ENCODE data around the gene ZNF493.

Gene ZNF493

DNA sequence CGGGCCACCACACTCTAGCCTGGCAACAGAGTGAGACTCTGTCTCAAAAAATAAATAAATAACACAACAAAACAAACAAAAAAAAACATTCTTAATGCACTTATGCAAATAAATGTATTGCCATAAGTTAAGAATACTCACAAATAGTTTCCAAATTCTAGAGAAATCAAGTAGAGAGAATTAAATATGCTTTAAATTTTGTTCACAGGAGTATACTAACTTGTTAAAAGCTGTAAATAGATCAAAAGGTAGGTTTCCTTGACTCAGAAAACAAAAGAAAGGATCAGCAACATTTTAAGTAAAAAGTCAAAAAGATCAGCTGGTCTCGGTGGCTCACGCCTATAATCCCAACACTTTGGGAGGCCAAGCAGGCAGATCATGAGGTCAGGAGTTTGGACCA lies 58.0 kb downstream of the ZNF493 start:
- no peak for DNase-seq (ENCODE audit: low spot score)
- in situ Hi-C loops (cut with MboI; ENCODE audit: low sequenced_read_pairs, unreplicated experiment), result no loop called here
- TF ChIP-seq, protein P1, sequence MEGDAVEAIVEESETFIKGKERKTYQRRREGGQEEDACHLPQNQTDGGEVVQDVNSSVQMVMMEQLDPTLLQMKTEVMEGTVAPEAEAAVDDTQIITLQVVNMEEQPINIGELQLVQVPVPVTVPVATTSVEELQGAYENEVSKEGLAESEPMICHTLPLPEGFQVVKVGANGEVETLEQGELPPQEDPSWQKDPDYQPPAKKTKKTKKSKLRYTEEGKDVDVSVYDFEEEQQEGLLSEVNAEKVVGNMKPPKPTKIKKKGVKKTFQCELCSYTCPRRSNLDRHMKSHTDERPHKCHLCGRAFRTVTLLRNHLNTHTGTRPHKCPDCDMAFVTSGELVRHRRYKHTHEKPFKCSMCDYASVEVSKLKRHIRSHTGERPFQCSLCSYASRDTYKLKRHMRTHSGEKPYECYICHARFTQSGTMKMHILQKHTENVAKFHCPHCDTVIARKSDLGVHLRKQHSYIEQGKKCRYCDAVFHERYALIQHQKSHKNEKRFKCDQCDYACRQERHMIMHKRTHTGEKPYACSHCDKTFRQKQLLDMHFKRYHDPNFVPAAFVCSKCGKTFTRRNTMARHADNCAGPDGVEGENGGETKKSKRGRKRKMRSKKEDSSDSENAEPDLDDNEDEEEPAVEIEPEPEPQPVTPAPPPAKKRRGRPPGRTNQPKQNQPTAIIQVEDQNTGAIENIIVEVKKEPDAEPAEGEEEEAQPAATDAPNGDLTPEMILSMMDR (IDR thresholded peaks at IDR 0.05; ENCODE audit: borderline replicate concordance, control extremely low read depth, extremely low read depth, insufficient read depth, missing control alignments), result no peak

DNA sequence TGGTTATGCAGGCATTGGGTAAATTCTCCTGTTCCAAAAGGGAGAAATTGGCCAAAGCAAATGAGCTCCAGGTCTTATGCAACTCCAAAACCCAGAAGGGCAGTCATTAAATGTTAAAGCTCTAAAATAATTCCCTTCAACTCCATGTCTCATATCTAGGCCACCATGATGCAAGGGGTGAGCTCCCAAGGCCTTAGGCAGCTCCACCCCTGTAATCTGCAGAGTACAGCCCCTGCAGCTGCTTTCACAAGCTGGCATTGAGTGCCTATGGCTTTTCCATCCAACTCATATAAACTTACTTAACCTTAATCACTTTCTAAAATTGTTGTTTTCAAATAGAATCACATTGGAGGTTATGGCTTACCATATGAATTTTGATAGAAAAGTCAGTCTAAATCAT lies 63.8 kb downstream of the ZNF493 start:
- in situ Hi-C loops (cut with MboI; ENCODE audit: low sequenced_read_pairs, unreplicated experiment), result no loop called here
- TF ChIP-seq, protein P1 (IDR thresholded peaks at IDR 0.05; ENCODE audit: borderline replicate concordance, control extremely low read depth, extremely low read depth, insufficient read depth, missing control alignments), result no peak

DNA sequence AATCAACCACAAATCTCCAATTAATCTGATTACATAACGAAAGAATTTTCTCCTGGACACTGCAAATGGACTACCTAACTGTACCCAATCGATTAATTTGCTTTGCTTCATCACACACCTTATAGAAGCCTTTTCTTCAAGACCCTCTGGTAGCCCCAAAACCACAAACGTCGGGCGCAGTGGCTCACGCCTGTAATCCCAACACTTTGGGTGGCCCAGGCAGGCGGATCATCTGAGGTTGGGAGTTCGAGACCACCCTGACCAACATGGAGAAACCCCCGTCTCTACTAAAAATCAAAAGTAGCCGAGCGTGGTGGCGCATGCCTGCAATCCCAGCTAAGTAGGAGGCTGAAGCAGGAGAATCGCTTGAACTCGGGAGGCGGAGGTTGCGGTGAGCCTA lies 65.6 kb downstream of the ZNF493 start:
- in situ Hi-C loops (cut with MboI; ENCODE audit: low sequenced_read_pairs, unreplicated experiment), result no loop called here
- no peak for DNase-seq (ENCODE audit: low spot score)
- TF ChIP-seq, protein P1 (IDR thresholded peaks at IDR 0.05; ENCODE audit: borderline replicate concordance, control extremely low read depth, extremely low read depth, insufficient read depth, missing control alignments), result no peak

More for the DNA sequence above, 63.8 kb downstream of the ZNF493 start:
- DNase-seq (ENCODE audit: low spot score), result no peak

DNA sequence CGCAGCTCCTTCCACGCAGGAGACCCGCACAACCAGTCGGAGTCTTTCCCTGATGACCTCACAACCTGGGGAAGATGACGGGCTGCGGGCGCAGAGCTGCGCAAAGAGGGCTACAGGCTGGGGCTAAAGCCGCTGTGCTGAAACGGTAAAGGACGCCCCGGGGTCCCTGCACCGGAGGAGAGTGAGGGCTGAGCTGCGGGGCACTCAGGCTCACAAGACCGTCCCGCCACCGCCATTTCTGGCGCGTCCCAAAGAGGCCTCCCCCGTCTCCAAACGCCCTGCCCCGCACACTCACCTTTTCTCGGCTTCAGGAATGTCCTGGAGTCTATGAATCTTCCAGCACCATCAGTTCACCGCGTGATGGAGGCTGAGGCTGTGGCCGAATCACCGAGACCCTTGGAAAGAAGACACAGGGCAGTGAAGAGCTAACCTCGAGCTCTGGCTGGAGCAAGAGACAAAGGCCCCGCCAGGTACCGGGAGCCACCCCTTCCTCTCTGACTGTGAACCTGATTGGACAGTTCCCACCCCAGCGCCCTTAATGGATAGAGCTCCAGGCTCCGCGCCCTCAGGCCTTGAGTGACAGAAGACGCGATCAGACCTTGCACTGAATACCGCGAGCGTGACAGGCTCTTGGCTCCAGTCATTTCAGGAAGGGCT lies 66.6 kb downstream of the ZNF493 start:
- peak; percentile 33 for DNase-seq (ENCODE audit: low spot score)
- in situ Hi-C loops (cut with MboI; ENCODE audit: low sequenced_read_pairs, unreplicated experiment), result no loop called here
- TF ChIP-seq, protein P1 (IDR thresholded peaks at IDR 0.05; ENCODE audit: borderline replicate concordance, control extremely low read depth, extremely low read depth, insufficient read depth, missing control alignments), result no peak

DNA sequence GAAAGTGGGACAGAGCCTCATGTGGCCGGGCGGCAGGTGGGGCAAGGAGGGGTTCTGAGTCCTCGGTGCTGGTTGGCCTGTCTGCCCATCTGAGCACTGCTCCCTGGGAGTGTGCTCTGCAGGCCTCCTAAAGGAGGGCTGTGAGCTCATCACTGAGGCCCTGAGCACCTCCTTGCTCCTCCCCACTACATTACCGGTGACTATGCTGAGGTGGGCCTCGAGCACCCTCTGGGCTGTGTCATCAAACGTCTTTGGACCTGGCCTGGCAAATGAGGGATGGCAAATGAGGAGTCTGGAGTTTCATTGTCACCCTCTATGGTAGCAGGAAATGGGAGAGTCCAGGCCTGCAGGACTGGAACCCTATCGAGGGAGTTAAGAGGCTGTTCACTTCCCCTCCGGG lies 69.7 kb downstream of the ZNF493 start:
- DNase-seq (ENCODE audit: low spot score), result no peak
- in situ Hi-C loops (cut with MboI; ENCODE audit: low sequenced_read_pairs, unreplicated experiment), result no loop called here
- TF ChIP-seq, protein P1 (IDR thresholded peaks at IDR 0.05; ENCODE audit: borderline replicate concordance, control extremely low read depth, extremely low read depth, insufficient read depth, missing control alignments), result no peak

DNA sequence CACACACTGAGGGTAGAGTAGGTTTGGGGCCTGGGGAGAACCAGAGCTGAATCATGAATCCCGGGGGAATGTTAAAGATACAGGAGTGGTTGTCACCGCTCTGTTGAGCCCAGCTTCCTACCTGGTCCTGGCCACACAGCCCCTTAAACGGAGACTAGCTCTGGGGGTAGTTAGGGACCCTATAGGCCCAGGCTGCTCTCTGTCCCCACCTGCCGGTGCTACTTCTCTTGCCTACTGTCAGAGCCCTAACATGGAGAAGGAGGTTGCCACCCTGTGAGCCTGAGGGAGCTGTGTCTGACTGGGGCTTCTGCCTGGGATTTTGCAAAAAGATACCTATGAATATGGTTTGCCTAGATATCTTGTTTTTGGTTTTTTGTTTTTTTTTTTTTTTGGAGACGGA lies 71.9 kb downstream of the ZNF493 start:
- no peak for DNase-seq (ENCODE audit: low spot score)
- TF ChIP-seq, protein P1 (IDR thresholded peaks at IDR 0.05; ENCODE audit: borderline replicate concordance, control extremely low read depth, extremely low read depth, insufficient read depth, missing control alignments), result no peak
- in situ Hi-C loops (cut with MboI; ENCODE audit: low sequenced_read_pairs, unreplicated experiment), result no loop called here
